ENCODE data around the gene GIMAP2.

DNA sequence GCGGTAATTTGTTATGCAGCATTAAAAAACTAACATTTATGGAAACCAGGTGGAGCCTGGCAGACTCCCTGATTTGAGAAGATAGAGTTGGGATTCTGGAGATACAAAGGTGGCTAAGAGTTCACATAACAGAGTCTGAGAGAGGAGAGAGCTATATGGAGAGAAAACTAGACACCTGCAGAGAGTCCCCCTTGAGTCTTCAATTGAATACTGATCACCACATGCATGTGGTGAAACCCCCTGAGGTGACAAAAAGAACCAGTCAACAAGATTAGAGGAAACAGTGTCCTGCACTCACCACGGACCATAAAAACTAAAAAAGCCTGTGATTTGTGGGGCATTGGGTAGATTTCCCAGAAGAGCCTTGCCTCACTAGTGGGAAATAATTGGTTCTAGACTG, 10.1 kb downstream of the GIMAP2 start:
- TF ChIP-seq POLR2A (IDR thresholded peaks at IDR 0.05; ENCODE audit: low read depth, low read length) (no peak), PAX5 (IDR thresholded peaks at IDR 0.05; ENCODE audit: insufficient read depth, low read length, severe bottlenecking) (no peak), POLR2AphosphoS5 (IDR thresholded peaks at IDR 0.05; ENCODE audit: low read depth, low read length) (no peak), TAF1 (IDR thresholded peaks at IDR 0.05; ENCODE audit: low read depth, low read length) (no peak), SPI1 (IDR thresholded peaks at IDR 0.05; ENCODE audit: low read depth, low read length) (no peak), POU2F2 (IDR thresholded peaks at IDR 0.05; ENCODE audit: low read depth, low read length) (no peak)
